Activated CD4-positive, CD25-positive, alpha-beta regulatory T cell treated with anti-CD3 and anti-CD28 coated beads, Interleukin-2, amount 50 U/mL, for 16 hours (primary cell): Measurements from ENCODE around the gene PLEKHM3.
"Not testable (repeated sequence)": the region's sequence is repeated elsewhere in the genome, so short reads cannot be mapped to it uniquely, and the experiment has no call there.

Experiments used
- DNase-seq: peaks from one replicate; pipeline ENCODE4 v3.0.0-alpha.2; 2020; ENCODE audit warnings: low read depth, low spot score

Gene PLEKHM3

GRCh38 chr2:208036357-208036756, 11.0 kb upstream of the PLEKHM3 start:
- DNase-seq: no peak

- DNase-seq: no peak
Measured at GRCh38 chr2:208034503-208035140, 9.3 kb upstream of the PLEKHM3 start.

DNA sequence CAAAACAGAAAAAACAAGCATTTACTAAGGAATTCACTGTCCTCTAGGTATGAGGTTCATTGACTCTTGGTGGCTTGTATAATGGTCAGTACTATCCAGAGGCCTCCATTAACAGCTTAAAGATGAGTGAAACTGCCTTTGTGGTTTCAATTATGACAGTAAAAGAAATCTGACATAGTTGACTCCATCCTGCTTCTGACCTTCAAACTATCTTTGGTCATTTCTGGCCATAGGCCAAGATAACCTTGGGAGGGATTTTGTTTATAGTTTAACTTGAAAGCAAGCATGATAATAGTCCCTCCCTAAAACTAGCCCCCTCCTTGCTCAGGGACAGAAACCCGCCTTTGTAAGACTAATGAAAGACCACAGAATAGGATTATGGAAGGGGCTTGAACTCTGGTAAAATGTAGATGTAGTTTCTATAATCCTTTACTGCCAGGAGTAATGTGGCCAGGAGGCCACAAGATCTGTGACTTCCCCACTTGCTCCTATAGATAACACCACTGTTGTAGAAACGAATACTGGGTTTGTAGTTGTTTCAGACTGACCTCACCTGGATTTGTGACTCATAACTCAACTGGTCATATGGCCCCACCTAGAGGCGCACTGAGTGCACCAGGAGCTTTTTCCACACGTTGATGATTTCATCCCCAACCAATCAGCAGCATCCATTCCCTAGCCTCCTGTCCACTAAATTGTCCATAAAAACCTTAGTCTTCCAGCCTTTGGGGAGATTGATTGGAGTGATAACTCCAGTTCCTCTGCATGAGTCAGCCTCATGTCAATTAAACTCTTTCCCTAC, 8.6 kb upstream of the PLEKHM3 start:
- DNase-seq: no peak

- no peak for DNase-seq
Measured at GRCh38 chr2:208031608-208032019, 6.3 kb upstream of the PLEKHM3 start.

GRCh38 chr2:208025814-208026184, 472 bp upstream of the PLEKHM3 start:
- DNase-seq: no peak

DNA sequence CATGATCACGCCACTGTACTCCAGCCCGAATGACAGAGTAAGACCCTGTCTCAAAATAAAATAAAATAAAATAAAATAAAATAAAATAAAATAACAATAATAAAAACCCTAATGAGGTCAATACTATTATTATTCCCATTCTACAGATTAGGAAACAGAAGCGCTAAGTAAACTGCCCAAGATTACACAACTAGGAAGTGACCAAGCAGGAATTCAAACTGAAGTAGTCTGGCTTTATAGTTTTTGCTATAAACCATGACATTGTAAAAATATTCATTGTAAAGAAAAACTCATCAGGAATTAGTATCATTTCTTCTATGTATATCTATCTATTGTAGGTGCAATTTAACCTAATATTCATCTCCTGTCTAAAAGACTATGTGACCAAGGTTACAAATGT, 1.2 kb downstream of the PLEKHM3 start:
- no peak for DNase-seq

- DNase-seq: no peak
Measured at GRCh38 chr2:208020253-208020652, 5.1 kb downstream of the PLEKHM3 start.

GRCh38 chr2:208018124-208018712, 7.1 kb downstream of the PLEKHM3 start:
- not testable (repeated sequence) for DNase-seq

GRCh38 chr2:208017721-208018120, 7.6 kb downstream of the PLEKHM3 start:
- DNase-seq: no peak

DNA sequence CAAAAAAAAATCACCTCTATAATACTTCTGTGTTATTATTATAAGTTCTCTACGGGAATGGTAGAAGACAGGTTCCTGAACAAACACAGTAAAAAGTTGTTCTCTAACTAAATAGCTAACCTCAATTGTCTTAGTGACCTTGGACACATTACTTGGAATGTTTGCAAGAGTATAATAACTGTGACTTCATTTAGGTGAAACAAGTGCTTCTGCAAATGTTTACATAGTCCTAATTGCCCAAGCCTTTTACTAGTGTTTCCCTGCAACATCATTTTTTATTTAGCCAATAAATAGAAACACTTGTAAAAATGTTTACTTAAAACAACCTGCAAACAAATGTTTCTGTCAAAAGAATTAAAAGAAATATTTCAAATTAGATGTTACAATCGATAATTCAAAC, 9.9 kb downstream of the PLEKHM3 start:
- DNase-seq: no peak

- DNase-seq: no peak
Measured at GRCh38 chr2:208013285-208014178, 11.8 kb downstream of the PLEKHM3 start.

GRCh38 chr2:208012449-208012848, 12.9 kb downstream of the PLEKHM3 start:
- DNase-seq: no peak

GRCh38 chr2:208010506-208010905, 14.8 kb downstream of the PLEKHM3 start:
- DNase-seq: no peak

- DNase-seq: no peak
Measured at GRCh38 chr2:208006833-208007232, 18.5 kb downstream of the PLEKHM3 start.

DNA sequence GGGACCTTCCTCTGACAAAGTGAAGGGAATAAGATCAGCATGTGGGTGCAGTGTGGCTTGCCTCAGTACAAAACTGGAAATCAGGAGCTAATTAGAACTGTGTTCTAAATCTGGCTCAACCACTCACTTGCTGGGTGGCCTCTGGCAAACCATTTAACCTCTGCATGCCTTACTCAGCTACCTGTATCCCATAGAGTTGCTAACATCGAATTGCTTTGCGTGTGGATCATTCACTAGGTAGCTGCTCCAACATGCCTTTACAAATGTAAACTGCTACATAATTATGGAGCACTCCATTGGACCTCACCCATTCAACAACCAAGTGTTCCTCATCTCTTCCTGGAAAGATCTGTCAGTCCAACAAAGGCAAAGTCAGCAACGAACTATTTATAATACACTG, 19.0 kb downstream of the PLEKHM3 start:
- no peak for DNase-seq

- DNase-seq: no peak
Measured at GRCh38 chr2:208001924-208002323, 23.4 kb downstream of the PLEKHM3 start.

DNA sequence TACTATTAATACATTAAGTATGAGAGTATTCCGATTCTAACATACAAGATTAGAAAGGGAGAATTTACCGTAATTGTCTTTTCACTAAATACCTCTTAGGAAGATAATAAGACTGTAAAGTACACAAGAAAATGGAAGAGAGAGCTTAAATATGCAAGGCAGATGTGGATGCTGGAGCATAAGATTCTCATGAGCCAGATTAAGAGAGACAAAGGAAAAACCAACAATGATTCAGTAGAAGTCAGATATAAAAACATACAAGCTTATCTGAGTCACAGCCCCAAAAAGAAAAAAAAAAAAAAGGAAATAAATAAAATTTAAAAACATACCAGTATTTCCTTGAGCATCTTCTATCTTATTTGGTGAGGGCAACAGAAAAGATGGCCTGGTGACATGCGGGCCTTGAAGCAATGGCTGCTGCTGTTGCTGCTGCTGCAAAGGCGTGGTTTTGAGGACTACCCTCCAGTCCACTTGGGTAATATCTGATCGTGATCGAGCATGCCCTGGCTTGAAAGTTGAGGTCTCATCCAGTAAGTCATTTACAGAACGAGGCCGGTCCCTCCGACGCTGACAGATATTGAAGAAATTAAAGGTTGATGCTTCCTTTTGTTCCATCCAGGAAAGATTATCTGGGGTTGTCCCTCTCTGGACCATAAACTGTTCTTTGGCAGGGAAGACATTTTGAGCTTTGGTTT, 24.5 kb downstream of the PLEKHM3 start:
- no peak for DNase-seq

DNA sequence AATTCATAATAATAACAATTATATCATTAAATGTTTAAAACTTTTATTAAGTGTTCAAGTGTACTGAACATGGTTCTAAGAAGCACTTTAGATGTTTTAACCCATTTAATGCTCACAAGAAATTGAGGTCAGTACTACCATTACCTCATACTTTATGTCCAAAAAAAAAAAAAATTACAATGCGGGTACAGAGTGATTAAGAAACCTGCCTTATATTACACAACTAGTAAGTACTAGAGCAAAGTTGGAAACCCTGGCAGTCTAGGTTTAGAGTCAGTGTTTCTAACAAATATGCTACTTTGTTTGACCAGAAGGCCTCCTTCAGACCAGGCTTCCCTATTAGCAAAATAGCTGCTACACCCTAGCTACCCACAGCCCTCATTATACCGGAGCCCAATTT, 28.5 kb downstream of the PLEKHM3 start:
- DNase-seq: no peak

DNA sequence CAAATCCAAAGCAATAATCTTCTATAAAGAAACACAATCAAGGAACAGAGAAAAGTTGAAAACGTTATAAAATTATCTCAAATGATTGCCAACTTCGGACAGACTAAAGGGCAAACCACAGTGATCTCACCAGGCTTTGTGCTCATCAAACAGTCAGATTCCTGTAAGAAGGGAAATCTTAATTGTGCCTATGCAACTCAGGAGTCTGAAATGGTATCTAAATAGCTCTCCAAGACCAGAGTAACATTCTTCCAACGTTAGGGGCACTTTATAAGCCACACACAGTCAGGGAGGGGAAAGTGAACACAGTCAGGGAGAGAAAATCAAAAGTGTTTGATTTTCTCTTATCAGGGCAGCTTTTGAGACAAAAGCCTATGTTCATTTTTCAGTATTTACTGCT, 29.4 kb downstream of the PLEKHM3 start:
- DNase-seq: no peak

DNA sequence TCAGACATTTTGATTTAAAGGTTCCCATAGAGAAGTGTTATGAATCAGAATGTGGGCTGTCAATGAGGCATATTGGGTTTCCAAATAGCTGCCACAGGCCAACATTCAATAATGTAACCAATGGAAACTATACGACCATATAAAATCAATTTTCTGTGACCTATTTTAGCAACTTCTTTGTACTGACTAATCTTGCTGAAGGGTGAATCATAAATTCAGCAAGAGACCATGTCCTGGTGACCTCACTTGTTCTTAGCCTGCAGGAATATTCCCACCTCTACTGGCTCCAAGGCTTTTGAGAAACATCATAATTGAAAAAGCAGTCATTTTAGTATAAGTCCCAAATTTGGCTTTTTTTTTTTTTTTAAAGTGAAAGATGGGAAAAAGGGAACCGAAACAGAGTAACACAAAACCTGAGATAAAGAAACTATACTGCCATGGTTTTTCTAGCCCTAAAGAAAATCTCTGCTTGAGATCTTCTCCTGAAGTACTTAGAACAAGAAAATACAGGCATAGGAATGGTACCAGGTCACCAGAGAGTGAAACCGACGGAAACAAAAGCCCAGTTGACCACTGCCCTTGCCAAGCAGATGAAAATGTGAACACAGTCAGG, 32.1 kb downstream of the PLEKHM3 start:
- no peak for DNase-seq

DNA sequence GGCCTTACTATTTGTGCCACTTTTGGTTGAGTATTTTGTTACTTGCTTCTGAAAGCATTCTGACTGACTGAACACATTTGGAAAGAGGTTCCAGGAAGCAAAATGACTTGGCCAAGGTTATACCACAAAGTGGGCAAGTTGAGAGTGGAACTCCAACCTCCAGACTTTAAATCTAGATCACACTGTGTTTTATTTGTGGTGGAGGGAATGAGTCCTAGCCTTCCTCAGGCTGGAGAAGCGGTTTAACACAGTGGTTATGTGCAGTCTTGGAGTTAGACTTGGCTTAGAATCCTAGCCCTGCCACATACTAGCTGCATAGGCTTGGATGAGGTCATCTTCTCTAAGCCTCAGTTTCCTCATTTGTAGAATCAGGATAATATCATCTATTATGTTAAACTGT, 33.4 kb downstream of the PLEKHM3 start:
- no peak for DNase-seq
